GM21390 (cell line): ENCODE measurements around the gene PPP2R1B.
A peak's percentile ranks its signal among the peaks of the same experiment; 100 is the strongest.
"Not testable (repeated sequence)": the region's sequence is repeated elsewhere in the genome, so short reads cannot be mapped to it uniquely, and the experiment has no call there.

ENCODE experiments used
- ATAC-seq: cut with Tn5 transposase; IDR thresholded peaks from one replicate; pipeline ENCODE4 v1.9.1; 2021; ENCODE audit not compliant: unreplicated experiment

The PPP2R1B gene

DNA sequence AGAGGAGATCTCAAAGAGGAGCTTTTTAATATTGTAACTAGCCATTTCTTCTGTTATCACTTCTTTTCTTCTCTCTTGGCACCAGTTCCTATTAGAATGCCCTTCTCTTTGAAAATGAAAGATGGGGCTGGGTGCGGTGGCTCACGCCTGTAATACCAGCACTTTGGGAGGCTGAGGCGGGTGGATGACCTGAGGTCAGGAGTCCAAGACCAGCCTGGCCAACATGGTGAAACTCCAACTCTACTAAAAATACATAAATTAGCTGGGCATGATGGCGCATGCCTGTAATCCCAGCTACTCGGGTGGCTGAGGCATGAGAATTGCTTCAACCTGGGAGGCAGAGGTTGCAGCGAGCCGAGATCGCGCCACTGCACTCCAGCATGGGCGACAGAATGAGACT, 18.1 kb upstream of the PPP2R1B start:
- ATAC-seq, result not testable (repeated sequence)

DNA sequence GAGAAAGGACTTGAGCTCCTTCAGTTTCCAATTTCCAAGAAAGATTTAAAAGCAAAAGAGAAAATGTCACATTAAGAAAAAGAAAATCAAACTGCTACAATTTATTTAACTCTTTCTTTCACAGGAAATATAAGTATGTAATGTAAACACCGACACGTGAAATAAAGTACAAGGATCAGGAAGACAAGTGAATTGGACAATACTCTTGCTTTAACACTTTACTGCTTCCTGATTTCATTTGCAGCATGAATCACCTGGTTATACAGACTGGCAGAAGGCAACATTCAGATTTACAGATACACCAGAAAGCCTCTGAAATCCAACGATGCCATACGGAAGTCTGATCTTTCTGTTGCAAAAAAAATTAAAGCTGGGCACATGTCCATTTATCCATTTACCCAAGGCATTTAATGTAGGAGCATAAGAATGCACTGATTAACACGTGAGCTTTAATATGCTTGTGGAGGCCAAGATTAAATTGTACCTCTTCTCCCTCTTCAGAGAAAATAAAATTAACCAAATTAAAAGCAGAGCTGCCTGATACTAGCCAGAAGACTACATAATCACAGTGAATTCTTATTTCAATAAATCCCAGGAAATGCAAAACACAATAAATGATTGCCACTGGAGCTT, 16.0 kb upstream of the PPP2R1B start:
- ATAC-seq, result no peak

DNA sequence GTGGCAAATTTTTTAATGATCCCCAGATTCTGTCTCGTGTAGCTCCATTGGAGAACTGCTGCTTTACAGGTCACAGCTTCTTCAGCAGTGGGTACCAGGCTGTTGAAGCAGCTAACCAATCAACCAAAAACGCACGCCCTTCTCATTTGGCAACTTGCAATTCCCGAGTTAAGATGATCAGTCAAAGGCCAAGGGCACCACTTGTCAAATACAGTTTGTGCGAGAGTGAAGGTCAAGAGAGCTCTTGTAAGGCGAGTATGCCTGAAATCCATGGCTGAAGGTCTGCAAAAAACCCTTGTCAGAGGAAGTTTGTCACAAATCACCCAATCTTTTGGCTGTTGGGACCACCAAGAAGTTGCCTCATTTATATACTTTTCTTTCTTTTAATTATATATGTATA, 12.9 kb upstream of the PPP2R1B start:
- no peak for ATAC-seq

DNA sequence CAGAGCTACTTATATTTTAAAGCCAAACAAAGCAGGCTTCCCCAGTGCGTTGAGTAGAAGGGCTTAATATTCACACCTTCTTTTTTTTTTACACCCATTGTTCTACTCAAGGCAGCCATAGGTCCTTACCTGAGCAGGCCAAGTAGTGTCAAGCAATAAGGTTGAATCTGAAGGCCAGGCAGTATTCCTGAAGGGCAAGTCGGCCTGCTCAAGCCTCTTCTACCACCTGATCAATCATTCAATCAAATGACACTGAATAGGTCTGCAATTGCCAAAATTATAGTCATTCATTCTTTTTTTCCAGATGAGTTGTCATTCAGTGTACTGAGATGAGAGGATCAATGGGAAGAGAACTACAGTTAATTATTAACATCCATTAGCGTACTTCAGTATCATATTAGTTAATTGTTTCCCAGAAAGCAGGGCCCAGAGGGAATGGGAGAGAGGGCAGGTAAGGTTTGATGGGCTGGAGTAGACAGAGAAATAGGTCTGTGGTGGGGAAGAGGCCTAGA, 11.9 kb upstream of the PPP2R1B start:
- no peak for ATAC-seq

GRCh38 chr11:111777094-111778046, 11.2 kb upstream of the PPP2R1B start:
- ATAC-seq, result peak; percentile 50

- ATAC-seq, result peak; percentile 99
These were observed 10.4 kb upstream of the PPP2R1B start for GRCh38 chr11:111776398-111777093.

- no peak for ATAC-seq
These were observed 8.9 kb upstream of the PPP2R1B start for GRCh38 chr11:111774955-111775710.

GRCh38 chr11:111772535-111772934, 6.3 kb upstream of the PPP2R1B start:
- ATAC-seq, result no peak

DNA sequence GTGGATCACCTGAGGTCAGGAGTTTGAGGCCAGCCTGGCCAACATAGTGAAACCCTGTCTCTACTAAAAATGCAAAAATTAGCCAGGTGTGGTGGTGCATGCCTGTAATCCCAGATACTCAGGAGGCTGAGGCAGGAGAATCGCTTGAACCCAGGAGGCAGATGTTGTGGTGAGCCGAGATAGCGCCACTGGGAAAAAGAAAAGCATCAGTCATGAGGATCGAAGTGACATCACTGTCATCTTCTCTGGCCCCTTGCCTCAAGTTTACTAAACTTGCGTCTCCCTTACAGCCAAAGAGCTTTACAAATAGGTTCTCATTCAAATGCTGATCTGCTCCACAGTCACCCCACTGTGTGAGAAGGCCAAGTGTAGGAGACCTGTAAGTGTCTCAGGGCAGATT, 5.0 kb upstream of the PPP2R1B start:
- not testable (repeated sequence) for ATAC-seq

DNA sequence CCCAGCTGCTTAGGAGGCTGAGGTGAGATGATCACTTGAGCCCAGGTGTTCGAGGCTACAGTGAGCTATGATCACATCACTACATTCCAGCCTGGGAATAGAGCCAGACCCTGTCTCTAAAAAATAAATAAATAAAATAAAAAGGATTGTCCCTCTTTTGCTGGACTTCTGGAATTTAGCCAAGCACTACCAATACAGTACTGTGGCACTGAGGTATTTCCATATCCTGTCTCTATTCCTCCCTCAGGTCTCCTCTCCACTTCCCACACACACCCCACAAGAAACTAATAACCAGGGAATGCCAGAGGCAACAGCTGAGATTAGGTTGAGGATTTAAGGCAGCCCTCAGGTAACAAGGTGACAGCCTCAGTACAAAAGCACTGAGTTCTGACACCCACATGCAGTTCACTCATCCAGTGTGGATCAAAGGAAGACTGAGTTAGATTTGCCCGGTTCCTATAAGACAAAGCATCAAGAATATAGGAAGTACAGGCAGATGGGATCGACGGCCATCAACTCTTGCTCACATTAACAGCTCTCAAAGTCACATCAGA, 4.5 kb upstream of the PPP2R1B start:
- no peak for ATAC-seq

- ATAC-seq, result peak; percentile 12
These were observed 599 bp upstream of the PPP2R1B start for GRCh38 chr11:111766834-111767142.

GRCh38 chr11:111765320-111765983, 737 bp downstream of the PPP2R1B start:
- ATAC-seq, result peak; percentile 35

GRCh38 chr11:111764621-111765020, 1.6 kb downstream of the PPP2R1B start:
- ATAC-seq, result no peak

DNA sequence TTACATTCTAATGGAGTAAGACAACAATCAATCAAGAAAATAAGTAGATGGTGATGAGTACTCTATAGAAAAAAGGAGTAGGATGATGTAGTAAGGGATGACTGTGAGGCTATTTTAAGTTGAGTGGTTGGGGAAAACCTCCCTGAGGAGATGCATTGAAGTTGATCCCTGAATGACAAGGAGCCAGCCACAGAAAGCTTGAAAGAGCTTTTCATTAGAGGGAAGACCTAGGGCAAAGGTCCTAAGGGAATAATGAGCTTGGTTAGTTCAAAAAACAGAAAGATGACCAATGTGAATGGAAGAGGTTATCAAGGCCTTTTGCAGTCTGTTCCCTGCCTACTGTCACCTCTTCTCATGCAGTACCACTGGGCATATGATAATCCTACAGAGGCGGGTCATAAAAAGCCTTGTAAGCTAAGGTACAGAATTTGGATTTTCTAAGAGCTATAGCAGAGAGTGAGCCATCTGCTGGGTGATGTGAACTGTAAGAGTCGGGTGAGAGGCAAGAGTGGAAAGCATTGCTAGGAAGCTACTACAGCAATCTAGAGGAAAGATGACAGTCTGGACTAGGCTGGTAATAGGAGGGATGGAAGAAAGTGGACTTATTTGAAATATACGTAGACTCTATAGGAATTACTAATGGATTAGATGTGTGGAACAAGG, 3.1 kb downstream of the PPP2R1B start:
- ATAC-seq, result no peak

GRCh38 chr11:111762526-111762925, 3.7 kb downstream of the PPP2R1B start:
- ATAC-seq, result no peak

DNA sequence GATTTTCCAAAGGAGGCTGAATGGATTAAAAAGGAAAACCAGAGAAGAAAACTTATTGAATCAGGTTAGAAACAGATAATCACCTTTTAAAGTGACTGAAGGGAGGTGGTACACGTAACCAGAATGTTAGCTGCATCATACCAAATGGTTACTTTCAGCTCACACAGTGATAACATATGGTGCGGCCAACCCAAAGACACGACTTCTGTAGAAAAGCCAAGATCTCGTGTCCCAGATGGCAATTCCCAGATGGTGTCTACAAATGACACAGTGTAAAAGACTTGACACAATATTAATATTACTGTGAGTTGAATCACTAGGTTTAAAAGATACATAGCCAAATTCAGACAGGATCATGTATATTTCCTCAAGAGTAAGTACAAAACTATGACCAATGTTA, 5.2 kb downstream of the PPP2R1B start:
- no peak for ATAC-seq

- no peak for ATAC-seq
These were observed 6.3 kb downstream of the PPP2R1B start for GRCh38 chr11:111759778-111760407.

DNA sequence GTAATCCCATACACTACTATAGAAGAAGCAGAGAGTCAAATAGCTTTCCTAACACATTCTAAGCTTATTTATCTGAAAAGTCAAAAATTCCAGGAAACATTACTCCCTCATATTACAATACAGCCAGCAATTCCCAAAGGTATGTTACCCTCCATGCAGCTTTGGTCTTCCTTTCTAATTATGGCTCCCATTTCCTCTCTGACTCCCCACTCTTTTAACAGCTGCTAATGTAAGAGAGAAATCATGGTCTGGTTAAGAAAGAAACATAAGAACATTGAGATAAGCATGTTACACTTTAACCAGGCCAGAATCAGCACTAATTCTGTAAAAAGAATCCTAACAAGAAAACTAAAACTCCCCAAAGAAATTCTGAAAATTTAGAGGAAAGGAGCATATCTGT, 6.8 kb downstream of the PPP2R1B start:
- no peak for ATAC-seq

DNA sequence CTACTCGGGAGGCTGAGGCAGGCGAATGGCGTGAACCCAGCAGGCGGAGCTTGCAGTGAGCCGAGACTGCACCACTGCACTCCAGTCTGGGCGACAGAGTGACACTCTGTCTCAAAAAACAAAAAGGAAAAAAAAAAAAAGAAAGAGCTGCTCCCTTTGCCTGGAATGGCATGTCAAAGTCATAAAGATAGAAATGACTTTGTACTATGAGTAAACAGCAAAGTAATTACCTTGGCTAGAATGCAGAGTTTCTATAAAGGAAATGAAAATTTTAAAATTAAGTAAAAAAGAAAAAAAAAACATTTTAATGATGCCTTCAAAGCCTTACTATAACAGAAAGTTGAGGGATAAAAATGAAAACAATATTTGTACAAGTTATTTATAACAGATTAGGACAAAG, 10.1 kb downstream of the PPP2R1B start:
- no peak for ATAC-seq
